Cardiac fibroblast (primary cell): Measurements from ENCODE around the gene FGGY.
"Not testable (repeated sequence)": the region's sequence is repeated elsewhere in the genome, so short reads cannot be mapped to it uniquely, and the experiment has no call there.

Experiments
- DNase-seq, 2 donors: peaks; one replicate each; pipeline versions ENCODE4 v3.0.0 to v3.0.0-alpha.2; 2010; ENCODE audit warnings: low read depth in 2 of 2
- H3K4me3 ChIP-seq, 2 donors: replicated peaks in 1 of 2; 1 replicate in 1 of 2; 2 replicates in 1 of 2; pipeline ENCODE4 v1.5.1; 2011; ENCODE audit warnings: low read depth in 2 of 2, low read length in 2 of 2, mild to moderate bottlenecking in 2 of 2, moderate library complexity in 1 of 2
- CTCF ChIP-seq: IDR thresholded peaks from one replicate; pipeline ENCODE4 v1.5.1; 2011; ENCODE audit warnings: low read depth, mild to moderate bottlenecking, low read length, inconsistent platforms

Gene FGGY

GRCh38 chr1:59345221-59345620 lies 48.3 kb downstream of the FGGY start:
- H3K4me3 ChIP-seq: no peak overlapping the region
- no peak for DNase-seq
- TF ChIP-seq CTCF: no peak

- no peak for TF ChIP-seq CTCF
- H3K4me3 ChIP-seq: no peak overlapping the region
- no peak for DNase-seq
Measured at GRCh38 chr1:59346429-59346828, 49.5 kb downstream of the FGGY start.

- no peak for TF ChIP-seq CTCF
- DNase-seq: no peak
- no peak overlapping the region for H3K4me3 ChIP-seq
Measured at GRCh38 chr1:59349101-59349500, 52.2 kb downstream of the FGGY start.

- no peak overlapping the region for H3K4me3 ChIP-seq
- no peak for TF ChIP-seq CTCF
- DNase-seq: no peak
Measured at GRCh38 chr1:59350521-59350920, 53.6 kb downstream of the FGGY start.

- TF ChIP-seq CTCF: no peak
- no peak overlapping the region for H3K4me3 ChIP-seq
- no peak for DNase-seq
Measured at GRCh38 chr1:59352065-59352464, 55.2 kb downstream of the FGGY start.

- H3K4me3 ChIP-seq: no peak overlapping the region
- TF ChIP-seq CTCF: no peak
- DNase-seq: no peak
Measured at GRCh38 chr1:59353453-59353852, 56.6 kb downstream of the FGGY start.

- H3K4me3 ChIP-seq, DNase-seq: not testable (repeated sequence)
Measured at GRCh38 chr1:59354239-59354638, 57.3 kb downstream of the FGGY start.
